ENCODE results near the gene PAXX. TPM values are rescaled to one million over a fixed set of nuclear protein-coding genes. Genes with fewer than 3 reads are reported as not detected.

PAXX gene
- total RNA-seq, 6 donors from 2014 or later, result 41.8 to 150 (median 52.8) TPM

GRCh38 chr9:137038916-137039315 lies 46.7 kb downstream of the PAXX start:
- ATAC-seq (ENCODE audit: low FRiP score in 2 of 2) (no peak), DNase-seq (no peak)
- peaks cover 25 to 42% (median 36%) of the 10 kb centered on the region in 4 donors for H3K4me1 ChIP-seq
- H3K9me3 ChIP-seq, result no peaks in the 10 kb centered on the region
- peaks cover 0 to 35% (median 21%) of the 10 kb centered on the region in 4 donors for H3K36me3 ChIP-seq
- H3K27me3 ChIP-seq, result peaks cover 0 to 1% (median 0%) of the 10 kb centered on the region in 4 donors
- no peak for TF ChIP-seq CTCF (IDR thresholded peaks at IDR 0.05)
- TF ChIP-seq POLR2A (IDR thresholded peaks at IDR 0.05), result no peak
- no peak for TF ChIP-seq POLR2AphosphoS5 (IDR thresholded peaks at IDR 0.05)
- no peak overlapping the region for H3K27ac ChIP-seq
- H3K4me3 ChIP-seq, result no peak overlapping the region
- 84 to 87% methylated on average over 9 of the region's 9 CpGs for WGBS, 2 donors

- peaks cover 29 to 43% (median 35%) of the 10 kb centered on the region in 4 donors for H3K4me1 ChIP-seq
- H3K27me3 ChIP-seq, result peaks cover 0 to 10% (median under 1%) of the 10 kb centered on the region in 4 donors
- ATAC-seq (ENCODE audit: low FRiP score in 2 of 2) (no peak), DNase-seq (peak in 1 of 2 donors; percentile 77)
- no peaks in the 10 kb centered on the region for H3K9me3 ChIP-seq
- TF ChIP-seq EP300 (IDR thresholded peaks at IDR 0.05) (no peak), CTCF (IDR thresholded peaks at IDR 0.05) (no peak), POLR2A (IDR thresholded peaks at IDR 0.05) (no peak), POLR2AphosphoS5 (IDR thresholded peaks at IDR 0.05) (no peak)
- no peak overlapping the region for H3K4me3 ChIP-seq
- peaks cover 0 to 35% (median 21%) of the 10 kb centered on the region in 4 donors for H3K36me3 ChIP-seq
- H3K27ac ChIP-seq, result peak overlapping the region in 2 of 4 donors; percentile 77 to 79
- 87 to 96% methylated on average over 18 to 32 of the region's 32 CpGs for WGBS, 2 donors
Observed at GRCh38 chr9:137039611-137040366, 47.6 kb downstream of the PAXX start.

GRCh38 chr9:137040568-137040967 lies 48.3 kb downstream of the PAXX start:
- TF ChIP-seq CTCF (IDR thresholded peaks at IDR 0.05) (no peak), EP300 (IDR thresholded peaks at IDR 0.05) (no peak), POLR2AphosphoS5 (IDR thresholded peaks at IDR 0.05) (no peak), POLR2A (IDR thresholded peaks at IDR 0.05) (no peak)
- Histone ChIP-seq H3K4me3 (peak overlapping the region in 3 of 4 donors; percentile 7 to 25 (median 15)), H3K36me3 (peaks cover 0 to 35% (median 21%) of the 10 kb centered on the region in 4 donors), H3K27me3 (peaks cover 0 to 16% (median 2%) of the 10 kb centered on the region in 4 donors), H3K9me3 (no peaks in the 10 kb centered on the region), H3K4me1 (peaks cover 29 to 43% (median 35%) of the 10 kb centered on the region in 4 donors), H3K27ac (peak overlapping the region; percentile 30 to 79 (median 66))
- peak in 1 of 2 donors; percentile 73 for DNase-seq
- ATAC-seq (ENCODE audit: low FRiP score in 2 of 2), result no peak
- WGBS, 2 donors, result 77 to 83% methylated on average over 9 to 21 of the region's 23 CpGs

- TF ChIP-seq POLR2AphosphoS5 (IDR thresholded peaks at IDR 0.05) (no peak), POLR2A (IDR thresholded peaks at IDR 0.05) (no peak), EP300 (IDR thresholded peaks at IDR 0.05) (peak in 1 of 4 donors; percentile 8), CTCF (IDR thresholded peaks at IDR 0.05) (no peak)
- Histone ChIP-seq H3K4me1 (peaks cover 31 to 47% (median 38%) of the 10 kb centered on the region in 4 donors), H3K27me3 (peaks cover 0 to 20% (median 2%) of the 10 kb centered on the region in 4 donors), H3K27ac (peak overlapping the region; percentile 30 to 79 (median 66)), H3K36me3 (peaks cover 0 to 35% (median 21%) of the 10 kb centered on the region in 4 donors), H3K9me3 (no peaks in the 10 kb centered on the region), H3K4me3 (peak overlapping the region; percentile 1 to 25 (median 11))
- ATAC-seq (ENCODE audit: low FRiP score in 2 of 2) (no peak), DNase-seq (peak in 1 of 2 donors; percentile 73)
- 20 to 56% methylated on average over 5 to 16 of the region's 16 CpGs for WGBS, 2 donors
Observed at GRCh38 chr9:137041124-137041523, 48.9 kb downstream of the PAXX start.
